Measurements from ENCODE around the gene CD38. TPM values are rescaled to one million over a fixed set of nuclear protein-coding genes. Genes with fewer than 3 reads are reported as not detected.
"Not testable (repeated sequence)": the region's sequence is repeated elsewhere in the genome, so short reads cannot be mapped to it uniquely, and the experiment has no call there.

CD38 gene
- total RNA-seq = 0.08 TPM in 1 of 2 replicates, not detected in the other
- long read RNA-seq = 0 reads

GRCh38 chr4:15778289-15779241 is at the start of gene CD38:
Gene CD38 (plus strand): TSS chr4:15778328. CDS start chr4:15778415, 87 bp downstream.
- H3K4me3 Mint-ChIP-seq (ENCODE audit: unreplicated experiment) = peak within 1 kb of the TSS; percentile 78
- H3K9me3 Mint-ChIP-seq (ENCODE audit: unreplicated experiment) = no peaks in the 10 kb centered on the region
- H3K27me3 Mint-ChIP-seq (ENCODE audit: unreplicated experiment) = peaks cover 56% of the 10 kb centered on the region
- H3K36me3 Mint-ChIP-seq (ENCODE audit: unreplicated experiment) = no peaks in the 10 kb centered on the region
- peaks cover 13% of the 10 kb centered on the region for H3K4me1 Mint-ChIP-seq (ENCODE audit: unreplicated experiment)
- TF ChIP-seq CTCF (IDR thresholded peaks at IDR 0.05) = no peak
- H3K27ac Mint-ChIP-seq (ENCODE audit: unreplicated experiment) = peak within 1 kb of the TSS; percentile 61
- DNase-seq (ENCODE audit: extremely low spot score, unreplicated experiment) = no peak

- DNase-seq (ENCODE audit: extremely low spot score, unreplicated experiment) = no peak
- peak; percentile 87 for TF ChIP-seq CTCF (IDR thresholded peaks at IDR 0.05)
- H3K4me1 Mint-ChIP-seq (ENCODE audit: unreplicated experiment) = no peaks in the 10 kb centered on the region
- no peak overlapping the region for H3K27ac Mint-ChIP-seq (ENCODE audit: unreplicated experiment)
- H3K9me3 Mint-ChIP-seq (ENCODE audit: unreplicated experiment) = no peaks in the 10 kb centered on the region
- H3K27me3 Mint-ChIP-seq (ENCODE audit: unreplicated experiment) = no peaks in the 10 kb centered on the region
- H3K4me3 Mint-ChIP-seq (ENCODE audit: unreplicated experiment) = no peak overlapping the region
- H3K36me3 Mint-ChIP-seq (ENCODE audit: unreplicated experiment) = no peaks in the 10 kb centered on the region
Measured at GRCh38 chr4:15729910-15730533, 48.1 kb upstream of the CD38 start.

GRCh38 chr4:15733061-15733460 is 45.1 kb upstream of the CD38 start:
- H3K9me3 Mint-ChIP-seq (ENCODE audit: unreplicated experiment); H3K4me1 Mint-ChIP-seq (ENCODE audit: unreplicated experiment); H3K36me3 Mint-ChIP-seq (ENCODE audit: unreplicated experiment); DNase-seq (ENCODE audit: extremely low spot score, unreplicated experiment); H3K27me3 Mint-ChIP-seq (ENCODE audit: unreplicated experiment); H3K4me3 Mint-ChIP-seq (ENCODE audit: unreplicated experiment); H3K27ac Mint-ChIP-seq (ENCODE audit: unreplicated experiment): not testable (repeated sequence)

GRCh38 chr4:15735536-15735935 is 42.6 kb upstream of the CD38 start:
- H3K4me3 Mint-ChIP-seq (ENCODE audit: unreplicated experiment) = no peak overlapping the region
- no peaks in the 10 kb centered on the region for H3K4me1 Mint-ChIP-seq (ENCODE audit: unreplicated experiment)
- H3K9me3 Mint-ChIP-seq (ENCODE audit: unreplicated experiment) = no peaks in the 10 kb centered on the region
- no peak for DNase-seq (ENCODE audit: extremely low spot score, unreplicated experiment)
- no peaks in the 10 kb centered on the region for H3K27me3 Mint-ChIP-seq (ENCODE audit: unreplicated experiment)
- no peak for TF ChIP-seq CTCF (IDR thresholded peaks at IDR 0.05)
- no peak overlapping the region for H3K27ac Mint-ChIP-seq (ENCODE audit: unreplicated experiment)
- no peaks in the 10 kb centered on the region for H3K36me3 Mint-ChIP-seq (ENCODE audit: unreplicated experiment)

- Mint-ChIP-seq H3K4me1 (ENCODE audit: unreplicated experiment) (no peaks in the 10 kb centered on the region), H3K27me3 (ENCODE audit: unreplicated experiment) (no peaks in the 10 kb centered on the region), H3K9me3 (ENCODE audit: unreplicated experiment) (no peaks in the 10 kb centered on the region), H3K36me3 (ENCODE audit: unreplicated experiment) (no peaks in the 10 kb centered on the region), H3K4me3 (ENCODE audit: unreplicated experiment) (no peak overlapping the region), H3K27ac (ENCODE audit: unreplicated experiment) (no peak overlapping the region)
- no peak for DNase-seq (ENCODE audit: extremely low spot score, unreplicated experiment)
- TF ChIP-seq CTCF (IDR thresholded peaks at IDR 0.05) = no peak
Measured at GRCh38 chr4:15736514-15737050, 41.5 kb upstream of the CD38 start.
